Thyroid gland (tissue), 4 donors: ENCODE results near the gene SLC7A6OS. TPM values are rescaled to one million over a fixed set of nuclear protein-coding genes. Genes with fewer than 3 reads are reported as not detected.
A peak's percentile ranks its signal among the peaks of the same experiment; 100 is the strongest.

Experiments used
- DNase-seq, 2 donors: peaks; one replicate each; pipeline ENCODE4 v3.0.0-alpha.2; 2019
- H3K27ac ChIP-seq, 3 donors: fragments of 200-600 bp; sonication (generic); 1 replicate in 2 of 3; 2 replicates in 1 of 3; pipeline ENCODE4 v1.5.1; 2016 to 2019; ENCODE audit warnings: mild to moderate bottlenecking in 1 of 3, moderate library complexity in 1 of 3
- H3K27me3 ChIP-seq: fragments of 200-600 bp; sonication (generic); one replicate; pipeline ENCODE4 v1.5.1; 2019
- H3K36me3 ChIP-seq, 2 donors: fragments of 200-600 bp; sonication (generic); one replicate each; pipeline ENCODE4 v1.5.1; 2016 to 2019
- H3K4me1 ChIP-seq, 2 donors: fragments of 200-600 bp; sonication (generic); one replicate each; pipeline ENCODE4 v1.5.1; 2017 to 2019
- H3K4me3 ChIP-seq, 3 donors: fragments of 200-600 bp; sonication (generic); replicated peaks in 1 of 3; 1 replicate in 2 of 3; 2 replicates in 1 of 3; pipeline ENCODE4 v1.5.1; 2016; ENCODE audit warnings: mild to moderate bottlenecking in 1 of 3
- H3K9me3 ChIP-seq: fragments of 200-600 bp; sonication (generic); one replicate; pipeline ENCODE4 v1.5.1; 2017
- POLR2A ChIP-seq, 2 donors: fragments of 450-650 bp; IDR thresholded peaks; one replicate each; pipeline ENCODE4 v1.6.1; 2017; ENCODE audit warnings: antibody characterized with exemption in 2 of 2, mild to moderate bottlenecking in 2 of 2, moderate library complexity in 1 of 2
- WGBS, 2 donors: methylation state at CpG; one replicate each; pipeline ENCODE4 v1.1.5; 2017; 5-methylcytosine and 5-hydroxymethylcytosine counted together
- intact Hi-C: fragments of 100-400 bp; cut with DNase I; formaldehyde crosslinking; loops from one replicate; pipeline ENCODE4 v1.15.1; 2023
- total RNA-seq, 4 donors: library from RNA; depleted of rRNA; stranded (reverse); fragments of >200 nt; gene quantifications; one replicate each; pipeline ENCODE4 v1.2.3, GENCODE V29; 2016
- TF ChIP-seq, protein P1 (sequence below), 6 experiments: fragments of 200-600 bp in 3 of 6; fragments of 450-650 bp in 3 of 6; sonication (generic) in 3 of 6; IDR thresholded peaks; one replicate each; pipeline ENCODE4 v1.5.1; 2016 to 2019; ENCODE audit warnings: antibody characterized with exemption in 6 of 6, mild to moderate bottlenecking in 2 of 6, inconsistent platforms in 1 of 6, moderate library complexity in 1 of 6

Gene SLC7A6OS
- total RNA-seq, 4 donors from 2014 or later = 13.4 to 25.8 (median 18.7) TPM

DNA sequence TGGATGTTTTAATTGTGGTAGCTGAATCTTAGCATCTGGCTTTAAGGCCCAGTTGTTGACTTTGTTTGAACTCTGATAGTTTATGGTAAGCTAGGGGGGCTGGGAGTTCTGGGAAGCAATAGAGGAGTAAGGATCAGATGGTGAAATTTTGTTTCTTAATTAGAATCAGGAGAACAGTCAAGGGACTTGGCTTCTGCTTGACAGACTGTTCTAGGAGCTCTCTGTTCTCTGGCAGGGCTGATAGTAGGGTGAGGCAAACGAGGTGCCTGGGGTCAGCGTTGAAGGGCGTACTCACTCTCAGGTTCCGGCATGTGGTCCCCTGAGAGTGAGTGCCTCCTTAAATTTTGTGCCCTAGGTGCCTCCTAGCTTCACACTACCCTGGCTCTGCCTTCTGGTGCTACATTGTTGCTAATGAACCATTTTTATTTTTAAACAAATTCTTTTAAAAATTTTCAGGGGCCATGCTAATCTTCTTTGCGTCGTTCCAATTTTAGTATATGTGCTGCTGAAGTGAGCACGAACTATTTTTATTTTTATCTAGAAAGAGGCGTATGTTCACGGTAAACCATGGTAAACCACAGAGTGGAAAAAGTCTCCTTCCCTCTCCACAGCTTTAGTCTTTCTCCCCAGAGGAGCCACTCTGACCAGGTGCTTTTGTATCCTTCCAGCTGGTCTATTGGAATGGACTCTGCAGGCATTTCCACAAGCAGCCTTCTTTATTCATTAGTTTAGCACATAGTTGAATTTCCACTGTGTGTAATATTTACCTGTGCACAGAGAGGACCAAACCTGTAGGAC, 26.7 kb downstream of the SLC7A6OS start:
- Histone ChIP-seq H3K9me3 (no peaks in the 10 kb centered on the region), H3K27ac (peak overlapping the region in 2 of 3 donors; percentile 42 to 48), H3K36me3 (peaks cover 0 to 20% of the 10 kb centered on the region in 2 donors), H3K27me3 (no peaks in the 10 kb centered on the region), H3K4me3 (no peak overlapping the region), H3K4me1 (peaks cover 4 to 71% of the 10 kb centered on the region in 2 donors)
- TF ChIP-seq POLR2A (IDR thresholded peaks at IDR 0.05) = no peak
- TF ChIP-seq, protein P1, sequence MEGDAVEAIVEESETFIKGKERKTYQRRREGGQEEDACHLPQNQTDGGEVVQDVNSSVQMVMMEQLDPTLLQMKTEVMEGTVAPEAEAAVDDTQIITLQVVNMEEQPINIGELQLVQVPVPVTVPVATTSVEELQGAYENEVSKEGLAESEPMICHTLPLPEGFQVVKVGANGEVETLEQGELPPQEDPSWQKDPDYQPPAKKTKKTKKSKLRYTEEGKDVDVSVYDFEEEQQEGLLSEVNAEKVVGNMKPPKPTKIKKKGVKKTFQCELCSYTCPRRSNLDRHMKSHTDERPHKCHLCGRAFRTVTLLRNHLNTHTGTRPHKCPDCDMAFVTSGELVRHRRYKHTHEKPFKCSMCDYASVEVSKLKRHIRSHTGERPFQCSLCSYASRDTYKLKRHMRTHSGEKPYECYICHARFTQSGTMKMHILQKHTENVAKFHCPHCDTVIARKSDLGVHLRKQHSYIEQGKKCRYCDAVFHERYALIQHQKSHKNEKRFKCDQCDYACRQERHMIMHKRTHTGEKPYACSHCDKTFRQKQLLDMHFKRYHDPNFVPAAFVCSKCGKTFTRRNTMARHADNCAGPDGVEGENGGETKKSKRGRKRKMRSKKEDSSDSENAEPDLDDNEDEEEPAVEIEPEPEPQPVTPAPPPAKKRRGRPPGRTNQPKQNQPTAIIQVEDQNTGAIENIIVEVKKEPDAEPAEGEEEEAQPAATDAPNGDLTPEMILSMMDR (IDR thresholded peaks at IDR 0.05) = no peak
- intact Hi-C loops = no loop called here
- no peak for DNase-seq
- 69 to 79% methylated on average over 9 of the region's 9 CpGs for WGBS, 2 donors

- H3K4me3 ChIP-seq = no peak overlapping the region
- no peak for TF ChIP-seq POLR2A (IDR thresholded peaks at IDR 0.05)
- TF ChIP-seq, protein P1 (IDR thresholded peaks at IDR 0.05) = no peak
- peaks cover 0 to 20% of the 10 kb centered on the region in 2 donors for H3K36me3 ChIP-seq
- DNase-seq = no peak
- H3K9me3 ChIP-seq = no peaks in the 10 kb centered on the region
- intact Hi-C loops = no loop called here
- H3K27ac ChIP-seq = peak overlapping the region in 2 of 3 donors; percentile 42 to 48
- H3K27me3 ChIP-seq = no peaks in the 10 kb centered on the region
- peaks cover 4 to 71% of the 10 kb centered on the region in 2 donors for H3K4me1 ChIP-seq
- WGBS, 2 donors = 70 to 71% methylated on average over 5 of the region's 5 CpGs
Measured at GRCh38 chr16:68283346-68283745, 27.4 kb downstream of the SLC7A6OS start.

DNA sequence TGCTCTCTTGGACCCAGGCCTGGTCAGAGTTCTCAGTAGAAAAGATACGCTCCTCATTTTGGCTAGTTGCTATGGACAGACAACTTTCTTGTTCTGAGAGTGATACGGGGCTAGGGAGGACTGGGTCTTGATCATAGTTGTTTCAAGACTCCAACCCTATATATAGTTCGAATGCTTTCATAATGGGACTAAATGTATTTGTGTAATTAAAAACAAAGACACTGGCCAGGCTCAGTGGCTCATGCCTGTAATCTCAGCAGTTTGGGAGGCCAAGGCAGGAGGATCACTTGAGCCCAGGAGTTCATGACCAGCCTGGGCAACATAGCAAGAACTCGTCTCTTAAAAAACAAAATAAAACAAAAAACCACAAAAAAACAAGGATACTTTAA, 28.7 kb downstream of the SLC7A6OS start:
- Histone ChIP-seq H3K9me3 (no peaks in the 10 kb centered on the region), H3K27ac (peak overlapping the region in 2 of 3 donors; percentile 51 to 68), H3K4me1 (peaks cover 11 to 69% of the 10 kb centered on the region in 2 donors), H3K4me3 (no peak overlapping the region), H3K36me3 (peaks cover 0 to 9% of the 10 kb centered on the region in 2 donors), H3K27me3 (no peaks in the 10 kb centered on the region)
- intact Hi-C loops = no loop called here
- TF ChIP-seq, protein P1 (IDR thresholded peaks at IDR 0.05) = no peak
- TF ChIP-seq POLR2A (IDR thresholded peaks at IDR 0.05) = no peak
- WGBS, 2 donors = 70 to 80% methylated on average over 4 of the region's 4 CpGs
- no peak for DNase-seq

GRCh38 chr16:68281368-68282063, 29.2 kb downstream of the SLC7A6OS start:
- Histone ChIP-seq H3K27me3 (no peaks in the 10 kb centered on the region), H3K4me1 (peaks cover 16 to 72% of the 10 kb centered on the region in 2 donors), H3K36me3 (peaks cover 0 to 7% of the 10 kb centered on the region in 2 donors), H3K27ac (peak overlapping the region in 2 of 3 donors; percentile 51 to 68), H3K9me3 (no peaks in the 10 kb centered on the region), H3K4me3 (no peak overlapping the region)
- no peak for TF ChIP-seq POLR2A (IDR thresholded peaks at IDR 0.05)
- no peak for DNase-seq
- 86 to 91% methylated on average over 4 of the region's 4 CpGs for WGBS, 2 donors
- intact Hi-C loops = no loop called here

DNA sequence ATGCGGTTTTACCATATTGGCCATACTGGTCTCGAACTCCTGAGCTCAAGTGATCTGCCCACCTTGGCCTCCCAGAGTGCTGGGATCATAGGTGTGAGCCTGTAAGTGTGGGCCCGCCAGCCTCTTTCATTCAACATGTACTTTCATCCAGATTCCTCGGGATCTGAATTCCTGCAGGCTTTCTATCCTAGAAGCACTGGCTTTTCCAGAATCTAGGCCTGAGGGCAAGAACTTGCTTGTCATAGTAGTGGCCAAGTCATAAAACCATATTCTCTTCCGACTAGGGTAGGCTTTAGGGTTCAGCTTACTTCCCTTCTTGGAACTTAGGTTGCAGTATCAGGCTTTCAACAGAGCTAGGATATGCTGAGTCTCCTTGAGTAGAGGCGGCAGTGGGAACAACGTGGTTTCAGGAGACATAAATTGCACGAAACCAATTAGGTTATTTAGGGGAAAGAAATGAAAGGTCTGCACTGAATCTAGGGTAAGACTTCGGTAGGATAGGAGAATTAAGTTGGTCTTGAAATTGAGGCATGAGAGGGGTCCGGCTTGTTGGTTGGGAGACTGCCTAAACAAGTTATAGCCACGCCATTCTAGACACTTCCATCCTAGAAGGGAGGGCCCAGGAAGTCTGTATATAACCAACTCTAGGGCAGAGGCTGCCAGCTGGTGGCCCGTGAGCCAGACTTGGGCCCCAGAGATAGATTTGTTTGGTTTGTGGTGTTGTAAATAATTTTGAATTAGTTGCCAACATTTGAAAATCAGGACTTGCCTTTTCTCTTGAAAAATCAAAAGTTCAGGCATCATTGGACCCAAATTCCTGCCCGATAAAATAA, 30.8 kb downstream of the SLC7A6OS start:
- Histone ChIP-seq H3K27me3 (no peaks in the 10 kb centered on the region), H3K27ac (peak overlapping the region in 2 of 3 donors; percentile 51 to 77), H3K36me3 (peaks cover 4 to 8% of the 10 kb centered on the region in 2 donors), H3K4me3 (no peak overlapping the region), H3K4me1 (peaks cover 29 to 76% of the 10 kb centered on the region in 2 donors), H3K9me3 (no peaks in the 10 kb centered on the region)
- no peak for TF ChIP-seq POLR2A (IDR thresholded peaks at IDR 0.05)
- TF ChIP-seq, protein P1 (IDR thresholded peaks at IDR 0.05) = no peak
- DNase-seq = no peak
- 96 to 97% methylated on average over 13 of the region's 13 CpGs for WGBS, 2 donors
- intact Hi-C loops = no loop called here
